HEK293 (cell line): ENCODE results near the gene CCDC117.

Experiments
- CTCF ChIA-PET: fragments of 350-600 bp; formaldehyde crosslinking; extraction: SDS; loops from one replicate; lab custom pipeline; 2021; ENCODE audit warnings: antibody characterized with exemption; lab: Yijun Ruan, JAX
- POLR2A ChIA-PET: fragments of 300-600 bp; formaldehyde crosslinking; extraction: SDS; loops from one replicate; lab custom pipeline; 2020; ENCODE audit warnings: antibody characterized with exemption, inconsistent platforms; lab: Yijun Ruan, JAX
- H3K27ac ChIP-seq: fragments of 200-500 bp; sonication (Bioruptor generic); 2 replicates; pipeline ENCODE4 v1.5.1; 2014; ENCODE audit warnings: low read depth, low read length, control low read depth, inconsistent platforms; ENCODE audit errors: extremely low read depth
- H3K36me3 ChIP-seq, 2 experiments: fragments of 200-500 bp in 1 of 2; sonication (Bioruptor generic) in 1 of 2; 1 replicate in 1 of 2; 2 replicates in 1 of 2; pipeline ENCODE4 v1.5.1; 2014 to 2017; ENCODE audit warnings: inconsistent platforms in 2 of 2, low read length in 2 of 2; ENCODE audit not compliant: control insufficient read depth in 2 of 2, insufficient read depth in 1 of 2
- H3K4me1 ChIP-seq: fragments of 200-500 bp; sonication (Bioruptor generic); 2 replicates; pipeline ENCODE4 v1.5.1; 2014; ENCODE audit warnings: mild to moderate bottlenecking, low read length, inconsistent platforms; ENCODE audit not compliant: control insufficient read depth, insufficient read depth
- H3K4me3 ChIP-seq: 2 replicates; pipeline ENCODE4 v1.5.1; 2011; ENCODE audit warnings: low read depth, mild to moderate bottlenecking, control low read depth, low read length, moderate library complexity
- H3K9me3 ChIP-seq: fragments of 200-500 bp; sonication (Bioruptor generic); 2 replicates; pipeline ENCODE4 v1.5.1; 2014; ENCODE audit warnings: low read depth, low read length, inconsistent platforms; ENCODE audit not compliant: control insufficient read depth, insufficient read depth
- BCL11B ChIP-seq: fragments of 450-650 bp; formaldehyde crosslinking; IDR thresholded peaks from 2 replicates; pipeline ENCODE4 v1.5.1; 2016; ENCODE audit warnings: low read depth, missing biosample characterization, missing genetic modification characterization
- GFI1B ChIP-seq: fragments of 450-650 bp; formaldehyde crosslinking; IDR thresholded peaks from 2 replicates; pipeline ENCODE4 v1.5.1; 2016; ENCODE audit warnings: missing biosample characterization, missing genetic modification characterization
- ZFP3 ChIP-seq: fragments of 450-650 bp; formaldehyde crosslinking; IDR thresholded peaks from 2 replicates; pipeline ENCODE4 v1.5.1; 2016; ENCODE audit warnings: low read depth, missing biosample characterization, missing genetic modification characterization
- ZFP41 ChIP-seq: fragments of 450-650 bp; formaldehyde crosslinking; IDR thresholded peaks from 2 replicates; pipeline ENCODE4 v1.5.1; 2016; ENCODE audit warnings: missing biosample characterization, missing genetic modification characterization, borderline replicate concordance
- ZNF10 ChIP-seq: fragments of 450-650 bp; formaldehyde crosslinking; IDR thresholded peaks from 2 replicates; pipeline ENCODE4 v1.5.1; 2017; ENCODE audit warnings: missing biosample characterization, missing genetic modification characterization
- ZNF223 ChIP-seq: fragments of 450-650 bp; formaldehyde crosslinking; IDR thresholded peaks from 2 replicates; pipeline ENCODE4 v1.5.1; 2016; ENCODE audit warnings: missing biosample characterization, missing genetic modification characterization
- ZNF23 ChIP-seq: fragments of 450-650 bp; formaldehyde crosslinking; IDR thresholded peaks from 2 replicates; pipeline ENCODE4 v1.5.1; 2016; ENCODE audit warnings: missing biosample characterization, missing genetic modification characterization, borderline replicate concordance
- ZNF239 ChIP-seq: fragments of 450-650 bp; formaldehyde crosslinking; IDR thresholded peaks from 2 replicates; pipeline ENCODE4 v1.5.1; 2016; ENCODE audit warnings: missing biosample characterization, missing genetic modification characterization
- ZNF324 ChIP-seq: fragments of 450-650 bp; formaldehyde crosslinking; IDR thresholded peaks from 2 replicates; pipeline ENCODE4 v1.5.1; 2016; ENCODE audit warnings: missing biosample characterization, missing genetic modification characterization
- ZNF341 ChIP-seq: fragments of 450-650 bp; formaldehyde crosslinking; IDR thresholded peaks from 2 replicates; pipeline ENCODE4; 2016; ENCODE audit warnings: low read depth, missing biosample characterization, missing genetic modification characterization
- ZNF354C ChIP-seq: fragments of 450-650 bp; formaldehyde crosslinking; IDR thresholded peaks from 2 replicates; pipeline ENCODE4 v1.5.1; 2016; ENCODE audit warnings: missing biosample characterization, missing genetic modification characterization, low read depth, borderline replicate concordance
- ZNF394 ChIP-seq: fragments of 450-650 bp; formaldehyde crosslinking; IDR thresholded peaks from 2 replicates; pipeline ENCODE4 v1.5.1; 2016; ENCODE audit warnings: missing biosample characterization, missing genetic modification characterization, mild to moderate bottlenecking, moderate library complexity, borderline replicate concordance
- ZNF423 ChIP-seq: fragments of 450-650 bp; formaldehyde crosslinking; IDR thresholded peaks from 2 replicates; pipeline ENCODE4 v1.5.1; 2016; ENCODE audit warnings: missing biosample characterization, missing genetic modification characterization
- ZNF433 ChIP-seq: fragments of 450-650 bp; formaldehyde crosslinking; IDR thresholded peaks from 2 replicates; pipeline ENCODE4 v1.5.1; 2016; ENCODE audit warnings: missing biosample characterization, missing genetic modification characterization, low read depth
- ZNF596 ChIP-seq: fragments of 450-650 bp; IDR thresholded peaks from 2 replicates; pipeline ENCODE4 v1.5.0; 2018; ENCODE audit warnings: missing biosample characterization, mild to moderate bottlenecking, missing genetic modification characterization, moderate library complexity
- ZNF629 ChIP-seq: fragments of 450-650 bp; formaldehyde crosslinking; IDR thresholded peaks from 2 replicates; pipeline ENCODE4 v1.5.1; 2017; ENCODE audit warnings: missing biosample characterization, missing genetic modification characterization
- ZNF670 ChIP-seq: fragments of 450-650 bp; formaldehyde crosslinking; IDR thresholded peaks from 2 replicates; pipeline ENCODE4 v1.5.1; 2016; ENCODE audit warnings: missing biosample characterization, missing genetic modification characterization, low read depth
- ZNF707 ChIP-seq: fragments of 450-650 bp; formaldehyde crosslinking; IDR thresholded peaks from 2 replicates; pipeline ENCODE4 v1.5.1; 2016; ENCODE audit warnings: missing biosample characterization, missing genetic modification characterization
- TF ChIP-seq, protein P1 (sequence below): fragments of 450-650 bp; formaldehyde crosslinking; IDR thresholded peaks from 2 replicates; pipeline ENCODE4 v1.5.1; 2017; ENCODE audit warnings: missing biosample characterization, missing genetic modification characterization
- TF ChIP-seq, protein P2 (sequence below): fragments of 450-650 bp; formaldehyde crosslinking; IDR thresholded peaks from 2 replicates; pipeline ENCODE4 v1.5.1; 2017; ENCODE audit warnings: missing biosample characterization, missing genetic modification characterization
- TF ChIP-seq, protein P3 (sequence below): fragments of 450-650 bp; formaldehyde crosslinking; IDR thresholded peaks from 2 replicates; pipeline ENCODE4 v1.5.1; 2016; ENCODE audit warnings: missing biosample characterization, missing genetic modification characterization
- TF ChIP-seq, protein P4 (sequence below): fragments of 450-650 bp; formaldehyde crosslinking; IDR thresholded peaks from 2 replicates; pipeline ENCODE4; 2016; ENCODE audit warnings: missing biosample characterization, missing genetic modification characterization

The CCDC117 gene

DNA sequence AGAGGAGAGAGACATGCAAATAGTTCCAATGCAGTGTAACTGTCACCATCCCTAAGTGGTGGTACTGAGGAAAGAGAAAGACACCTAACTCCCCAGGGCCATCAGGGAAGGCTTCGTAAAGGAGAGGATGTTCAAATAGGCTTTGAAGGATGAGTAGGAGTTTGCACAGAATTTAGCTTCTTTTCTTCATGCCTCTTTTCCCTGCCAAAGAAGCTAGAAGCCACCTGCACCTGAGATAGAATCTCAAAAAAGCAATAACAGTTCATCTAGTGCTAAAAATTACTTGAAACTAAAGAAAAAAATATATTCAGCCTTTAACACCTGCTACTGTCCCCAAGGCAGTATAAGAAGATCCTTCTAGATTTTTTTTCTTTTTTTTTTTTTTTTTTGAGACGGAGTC lies 44.6 kb downstream of the CCDC117 start:
- Histone ChIP-seq H3K4me3 (no peak overlapping the region), H3K9me3 (no peaks in the 10 kb centered on the region), H3K36me3 (no peaks in the 10 kb centered on the region), H3K4me1 (no peaks in the 10 kb centered on the region), H3K27ac (no peak overlapping the region)
- TF ChIP-seq ZNF354C (tag by site-specific recombination) (no peak), ZNF670 (no peak), ZFP3 (tag by site-specific recombination) (peak; percentile 77), ZNF10 (tag by site-specific recombination) (no peak)
- POLR2A ChIA-PET: interaction anchor here (2.4 kb wide), 1 partner anchor 17 kb away, joined by 6 read pairs; the partner anchor contains the start of gene XBP1
- CTCF ChIA-PET: interaction anchor here (0.6 to 3.8 kb wide), 4 partner anchors 12 to 347 kb away, joined by 3 to 23 read pairs (median 4); no protein-coding TSS in a partner anchor

DNA sequence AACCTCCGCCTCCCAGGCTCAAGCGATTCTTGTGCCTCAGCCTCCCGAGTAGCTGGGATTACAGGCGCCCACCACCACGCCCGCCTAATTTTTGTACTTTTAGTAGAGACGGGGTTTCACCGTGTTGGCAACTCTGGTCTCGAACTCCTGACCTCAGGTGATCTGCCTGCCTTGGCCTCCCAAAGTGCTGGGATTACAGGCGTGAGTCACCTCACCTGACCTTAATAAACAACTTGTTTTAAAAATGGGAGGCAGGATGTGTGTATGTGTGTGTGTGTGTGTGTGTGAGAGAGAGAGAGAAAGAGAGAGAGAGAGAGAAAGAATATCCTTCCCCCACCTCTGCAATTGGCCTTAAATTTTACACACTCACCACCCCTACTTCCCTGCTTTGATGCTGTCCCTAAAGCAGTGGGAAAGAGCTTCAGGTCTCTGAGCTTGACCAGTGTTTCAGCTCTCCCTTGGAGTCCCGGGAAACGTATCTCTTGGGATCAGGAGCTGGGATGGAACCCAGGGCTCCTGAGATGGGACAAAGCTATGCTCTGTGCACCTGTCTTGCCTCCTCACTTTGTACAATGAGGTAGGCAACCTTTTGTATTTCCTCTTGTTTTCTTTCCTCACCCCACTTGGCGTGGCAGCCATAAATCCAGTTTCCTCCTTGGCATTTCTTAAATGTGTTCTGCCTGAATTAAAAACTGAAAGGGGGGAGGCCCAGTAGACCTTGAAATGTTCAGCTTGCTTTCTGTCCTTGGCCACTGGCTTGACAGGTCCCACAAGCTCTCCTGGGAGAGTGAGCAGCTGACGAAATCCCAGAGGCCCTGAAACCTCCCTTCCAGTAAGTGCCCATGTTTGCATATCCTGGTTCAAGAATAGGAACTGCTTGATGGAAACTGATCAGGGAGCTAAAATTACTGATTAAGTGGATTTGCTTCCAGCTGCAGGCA lies 45.7 kb downstream of the CCDC117 start:
- Histone ChIP-seq H3K36me3 (no peaks in the 10 kb centered on the region), H3K4me1 (peaks cover 4% of the 10 kb centered on the region), H3K27ac (no peak overlapping the region), H3K4me3 (no peak overlapping the region), H3K9me3 (no peaks in the 10 kb centered on the region)
- TF ChIP-seq ZNF596 (tag by site-specific recombination) (0 out of 2 replicates have a peak, but pooled peaks have one; percentile 34), ZNF423 (tag by site-specific recombination) (no peak), ZNF341 (no peak), ZNF23 (tag by site-specific recombination) (no peak)
- TF ChIP-seq, protein P1, sequence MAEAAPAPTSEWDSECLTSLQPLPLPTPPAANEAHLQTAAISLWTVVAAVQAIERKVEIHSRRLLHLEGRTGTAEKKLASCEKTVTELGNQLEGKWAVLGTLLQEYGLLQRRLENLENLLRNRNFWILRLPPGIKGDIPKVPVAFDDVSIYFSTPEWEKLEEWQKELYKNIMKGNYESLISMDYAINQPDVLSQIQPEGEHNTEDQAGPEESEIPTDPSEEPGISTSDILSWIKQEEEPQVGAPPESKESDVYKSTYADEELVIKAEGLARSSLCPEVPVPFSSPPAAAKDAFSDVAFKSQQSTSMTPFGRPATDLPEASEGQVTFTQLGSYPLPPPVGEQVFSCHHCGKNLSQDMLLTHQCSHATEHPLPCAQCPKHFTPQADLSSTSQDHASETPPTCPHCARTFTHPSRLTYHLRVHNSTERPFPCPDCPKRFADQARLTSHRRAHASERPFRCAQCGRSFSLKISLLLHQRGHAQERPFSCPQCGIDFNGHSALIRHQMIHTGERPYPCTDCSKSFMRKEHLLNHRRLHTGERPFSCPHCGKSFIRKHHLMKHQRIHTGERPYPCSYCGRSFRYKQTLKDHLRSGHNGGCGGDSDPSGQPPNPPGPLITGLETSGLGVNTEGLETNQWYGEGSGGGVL (tag by site-specific recombination): peak; percentile 44; the same call in 1 of the 2 replicates
- POLR2A ChIA-PET: interaction anchor here (1.4 kb wide), 1 partner anchor 18 kb away, joined by 5 read pairs; the partner anchor contains the start of gene XBP1
- CTCF ChIA-PET: interaction anchor here (0.5 to 3.8 kb wide), 4 partner anchors 11 to 228 kb away, joined by 3 to 23 read pairs (median 3); no protein-coding TSS in a partner anchor

DNA sequence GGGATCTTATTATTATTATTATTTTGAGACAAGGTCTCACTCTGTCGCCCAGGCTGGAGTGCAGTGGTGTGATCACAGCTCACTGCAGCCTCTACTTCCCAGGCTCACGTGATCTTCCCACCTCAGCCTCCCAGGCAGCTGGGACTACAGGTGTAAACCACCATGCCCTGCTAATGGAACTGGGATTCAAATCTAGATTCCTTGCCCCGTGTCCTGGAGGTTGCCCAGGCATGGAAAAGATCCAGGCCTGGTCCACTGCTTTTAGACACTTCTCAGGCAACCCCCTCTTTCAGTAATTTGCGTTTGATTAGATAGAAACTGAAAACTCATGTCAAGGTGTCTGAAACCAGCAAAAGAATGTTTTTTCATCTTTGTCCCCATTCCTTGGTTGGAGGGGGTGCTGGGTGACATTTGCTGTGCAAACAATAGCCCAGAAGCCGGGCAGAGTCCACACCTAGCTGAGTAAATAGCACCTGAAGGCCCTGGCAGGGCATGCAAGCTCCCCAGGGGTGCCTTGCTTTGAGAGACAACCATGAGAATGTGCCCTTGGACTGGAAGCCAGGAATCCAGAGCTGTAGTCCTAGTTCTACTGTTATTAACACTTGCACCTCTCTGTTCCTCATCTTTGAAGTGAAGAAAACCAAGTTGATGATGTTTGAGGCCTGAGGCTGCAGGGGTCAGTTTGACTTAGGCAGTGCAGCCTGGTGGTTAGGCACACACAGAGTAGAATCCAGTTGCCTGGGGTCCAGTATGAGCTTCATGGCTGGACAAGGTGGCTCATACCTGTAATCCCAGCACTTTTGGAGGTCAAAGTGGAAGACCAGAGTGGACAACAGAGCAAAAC lies 47.0 kb downstream of the CCDC117 start:
- H3K4me1 ChIP-seq: peaks cover 9% of the 10 kb centered on the region
- no peaks in the 10 kb centered on the region for H3K9me3 ChIP-seq
- no peaks in the 10 kb centered on the region for H3K36me3 ChIP-seq
- ChIA-PET POLR2A (interaction anchor here (1.4 kb wide), 1 partner anchor 20 kb away, joined by 5 read pairs; the partner anchor contains the start of gene XBP1), CTCF (interaction anchor here (0.6 to 3.8 kb wide), 2 partner anchors 10 to 78 kb away, joined by 4 to 23 read pairs; partner anchors contain the start of gene CHEK2)
- no peak overlapping the region for H3K27ac ChIP-seq
- H3K4me3 ChIP-seq: no peak overlapping the region
- TF ChIP-seq ZFP41 (tag by site-specific recombination): no peak
- TF ChIP-seq ZNF707: no peak
- TF ChIP-seq BCL11B: no peak
- TF ChIP-seq, protein P2, sequence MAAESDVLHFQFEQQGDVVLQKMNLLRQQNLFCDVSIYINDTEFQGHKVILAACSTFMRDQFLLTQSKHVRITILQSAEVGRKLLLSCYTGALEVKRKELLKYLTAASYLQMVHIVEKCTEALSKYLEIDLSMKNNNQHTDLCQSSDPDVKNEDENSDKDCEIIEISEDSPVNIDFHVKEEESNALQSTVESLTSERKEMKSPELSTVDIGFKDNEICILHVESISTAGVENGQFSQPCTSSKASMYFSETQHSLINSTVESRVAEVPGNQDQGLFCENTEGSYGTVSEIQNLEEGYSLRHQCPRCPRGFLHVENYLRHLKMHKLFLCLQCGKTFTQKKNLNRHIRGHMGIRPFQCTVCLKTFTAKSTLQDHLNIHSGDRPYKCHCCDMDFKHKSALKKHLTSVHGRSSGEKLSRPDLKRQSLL (tag by site-specific recombination): no peak
- TF ChIP-seq ZNF223 (tag by site-specific recombination): no peak
- no peak for TF ChIP-seq ZNF394 (tag by site-specific recombination)
- TF ChIP-seq, protein P3, sequence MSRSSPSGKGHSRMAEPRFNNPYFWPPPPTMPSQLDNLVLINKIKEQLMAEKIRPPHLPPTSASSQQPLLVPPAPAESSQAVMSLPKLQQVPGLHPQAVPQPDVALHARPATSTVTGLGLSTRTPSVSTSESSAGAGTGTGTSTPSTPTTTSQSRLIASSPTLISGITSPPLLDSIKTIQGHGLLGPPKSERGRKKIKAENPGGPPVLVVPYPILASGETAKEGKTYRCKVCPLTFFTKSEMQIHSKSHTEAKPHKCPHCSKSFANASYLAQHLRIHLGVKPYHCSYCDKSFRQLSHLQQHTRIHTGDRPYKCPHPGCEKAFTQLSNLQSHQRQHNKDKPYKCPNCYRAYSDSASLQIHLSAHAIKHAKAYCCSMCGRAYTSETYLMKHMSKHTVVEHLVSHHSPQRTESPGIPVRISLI: no peak
- no peak for TF ChIP-seq GFI1B (tag by site-specific recombination)
- TF ChIP-seq ZNF239 (tag by site-specific recombination): no peak
- TF ChIP-seq, protein P4, sequence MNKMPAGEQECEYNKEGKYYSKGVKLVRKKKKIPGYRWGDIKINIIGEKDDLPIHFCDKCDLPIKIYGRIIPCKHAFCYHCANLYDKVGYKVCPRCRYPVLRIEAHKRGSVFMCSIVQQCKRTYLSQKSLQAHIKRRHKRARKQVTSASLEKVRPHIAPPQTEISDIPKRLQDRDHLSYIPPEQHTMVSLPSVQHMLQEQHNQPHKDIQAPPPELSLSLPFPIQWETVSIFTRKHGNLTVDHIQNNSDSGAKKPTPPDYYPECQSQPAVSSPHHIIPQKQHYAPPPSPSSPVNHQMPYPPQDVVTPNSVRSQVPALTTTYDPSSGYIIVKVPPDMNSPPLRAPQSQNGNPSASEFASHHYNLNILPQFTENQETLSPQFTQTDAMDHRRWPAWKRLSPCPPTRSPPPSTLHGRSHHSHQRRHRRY (tag by site-specific recombination): no peak
- TF ChIP-seq ZNF629 (tag by site-specific recombination): no peak
- no peak for TF ChIP-seq ZNF324
- no peak for TF ChIP-seq ZNF433 (tag by site-specific recombination)
